HepG2 (cell line): ENCODE measurements around the gene SFXN5. TPM values are rescaled to one million over a fixed set of nuclear protein-coding genes. Genes with fewer than 3 reads are reported as not detected.

Source experiments
- AGO2 ChIP-seq: fragments of 200-400 bp; formaldehyde crosslinking; optimal IDR thresholded peaks from 2 replicates; pipeline ENCODE3; 2017; ENCODE audit warnings: mild to moderate bottlenecking, low read depth, low read length, moderate library complexity
- ATF1 ChIP-seq: IDR thresholded peaks from 2 replicates; pipeline ENCODE4 v1.6.1; 2016; ENCODE audit warnings: mild to moderate bottlenecking, control low read depth
- BHLHE40 ChIP-seq: IDR thresholded peaks from 2 replicates; pipeline ENCODE4 v1.6.1; 2011; ENCODE audit warnings: low read length, improper control_type of control experiment
- BORCS8-MEF2B ChIP-seq: sonication (generic); formaldehyde crosslinking; IDR thresholded peaks from 2 replicates; pipeline ENCODE4 v1.8.0; 2022; ENCODE audit warnings: mild to moderate bottlenecking, missing genetic modification reagents
- CREB3 ChIP-seq: sonication (generic); formaldehyde crosslinking; IDR thresholded peaks from 2 replicates; pipeline ENCODE4 v1.5.0; 2020; ENCODE audit warnings: missing genetic modification reagents
- CSRNP1 ChIP-seq: sonication (generic); formaldehyde crosslinking; IDR thresholded peaks from 2 replicates; pipeline ENCODE4 v1.8.1; 2023; ENCODE audit warnings: mild to moderate bottlenecking, missing genetic modification reagents
- HBP1 ChIP-seq: IDR thresholded peaks from 2 replicates; pipeline ENCODE4 v1.6.1; 2016; ENCODE audit warnings: low read depth, control low read depth
- HOMEZ ChIP-seq: IDR thresholded peaks from 2 replicates; pipeline ENCODE4 v1.6.1; 2016; ENCODE audit warnings: low read depth
- KLF11 ChIP-seq: IDR thresholded peaks from 2 replicates; pipeline ENCODE4 v1.6.1; 2016; ENCODE audit warnings: missing compliant biosample characterization
- MIER2 ChIP-seq: IDR thresholded peaks from 2 replicates; pipeline ENCODE4 v1.6.1; 2016; ENCODE audit warnings: missing biosample characterization, missing genetic modification reagents
- NR0B2 ChIP-seq: sonication (generic); formaldehyde crosslinking; IDR thresholded peaks from 2 replicates; pipeline ENCODE4 v1.4.0; 2020; ENCODE audit warnings: mild to moderate bottlenecking, missing genetic modification reagents
- SALL2 ChIP-seq: sonication (generic); formaldehyde crosslinking; IDR thresholded peaks from 2 replicates; pipeline ENCODE4 v1.8.1; 2023; ENCODE audit warnings: mild to moderate bottlenecking, missing genetic modification reagents, inconsistent platforms
- SNAI1 ChIP-seq: sonication (generic); formaldehyde crosslinking; IDR thresholded peaks from 2 replicates; pipeline ENCODE4 v1.5.0; 2020; ENCODE audit warnings: mild to moderate bottlenecking, missing genetic modification reagents, borderline replicate concordance
- YEATS2 ChIP-seq: sonication (generic); formaldehyde crosslinking; IDR thresholded peaks from 2 replicates; pipeline ENCODE4 v1.4.0; 2020; ENCODE audit warnings: missing genetic modification reagents, borderline replicate concordance
- ZFY ChIP-seq: sonication (generic); formaldehyde crosslinking; IDR thresholded peaks from 2 replicates; pipeline ENCODE4 v1.4.0; 2020; ENCODE audit warnings: missing genetic modification reagents
- ZMYM4 ChIP-seq: sonication (generic); formaldehyde crosslinking; IDR thresholded peaks from 2 replicates; pipeline ENCODE4 v1.8.1; 2023; ENCODE audit warnings: mild to moderate bottlenecking, missing genetic modification reagents
- ZNF274 ChIP-seq: sonication (generic); formaldehyde crosslinking; IDR thresholded peaks from 2 replicates; pipeline ENCODE4 v1.5.1; 2020; ENCODE audit warnings: mild to moderate bottlenecking, missing genetic modification reagents
- ZNF484 ChIP-seq: sonication (generic); formaldehyde crosslinking; IDR thresholded peaks from 2 replicates; pipeline ENCODE4 v1.5.1; 2020; ENCODE audit warnings: mild to moderate bottlenecking, low read depth, missing genetic modification reagents, borderline replicate concordance
- ZNF703 ChIP-seq: sonication (generic); formaldehyde crosslinking; IDR thresholded peaks from 2 replicates; pipeline ENCODE4 v1.5.1; 2020; ENCODE audit warnings: missing genetic modification reagents, mild to moderate bottlenecking, moderate library complexity, borderline replicate concordance
- ZSCAN31 ChIP-seq: sonication (generic); formaldehyde crosslinking; IDR thresholded peaks from 2 replicates; pipeline ENCODE4 v1.5.0; 2020; ENCODE audit warnings: low read depth, mild to moderate bottlenecking, missing genetic modification reagents
- polyA plus RNA-seq, 8 experiments: library from polyadenylated mRNA; depleted of rRNA in 3 of 8; stranded (reverse) in 7 of 8; unstranded in 1 of 8; fragments of >200 nt; fragmentation: Illumina TruSeq in 4 of 8; extraction: Trizol in 4 of 8; gene quantifications; 2 replicates each; pipeline versions ENCODE4 v1.2.1 to v1.2.3, GENCODE V29; 2011 to 2016; ENCODE audit warnings: low read depth in 4 of 8, missing spikeins in 1 of 8, mixed read lengths in 1 of 8; ENCODE audit not compliant: insufficient read depth in 1 of 8
- total RNA-seq, 5 experiments: library from RNA; depleted of rRNA; stranded (reverse); fragments of >200 nt; fragmentation: Illumina TruSeq; extraction: Trizol; gene quantifications; 2 replicates each; pipeline ENCODE4 v1.2.3, GENCODE V29; 2016; ENCODE audit warnings: low read depth in 1 of 5

Gene SFXN5
- total and polyA plus RNA-seq, 2 of the 13 experiments (the other 11 are each of a cell fraction or from before 2014, with no cell fraction given), result 34.9 to 37.4 TPM

GRCh38 chr2:73000808-73001570, 70.5 kb downstream of the SFXN5 start (continued):
- TF ChIP-seq HBP1, result peak; percentile 93
- TF ChIP-seq SNAI1 (CRISPR knock-in tag), result no peak
- TF ChIP-seq BHLHE40, result peak; percentile 82
- peak; percentile 80 for TF ChIP-seq MIER2
- TF ChIP-seq BORCS8-MEF2B (CRISPR knock-in tag), result peak; percentile 93; the same call in 1 of the 2 replicates
- TF ChIP-seq ZNF484 (CRISPR knock-in tag), result no peak
- TF ChIP-seq ZNF703 (CRISPR knock-in tag), result no peak
- peak; percentile 91; the same call in 1 of the 2 replicates for TF ChIP-seq ZNF274 (CRISPR knock-in tag)
- TF ChIP-seq ZFY, result peak; percentile 54
- TF ChIP-seq ZMYM4 (CRISPR knock-in tag), result peak; percentile 88
- TF ChIP-seq KLF11, result no peak
- TF ChIP-seq ZSCAN31, result peak; percentile 70; the same call in 1 of the 2 replicates
- no peak for TF ChIP-seq ATF1 (CRISPR knock-in tag)
- TF ChIP-seq NR0B2 (CRISPR knock-in tag), result no peak
- peak; percentile 61; the same call in 1 of the 2 replicates for TF ChIP-seq HOMEZ (CRISPR knock-in tag)
- TF ChIP-seq CSRNP1 (CRISPR knock-in tag), result no peak
- no peak for TF ChIP-seq CREB3 (CRISPR knock-in tag)
- TF ChIP-seq AGO2, result no peak
- peak; percentile 71 for TF ChIP-seq YEATS2 (CRISPR knock-in tag)
- TF ChIP-seq SALL2 (CRISPR knock-in tag), result 0 out of 2 replicates have a peak, but pooled peaks have one; percentile 66
